Memory B cell (primary cell): ENCODE measurements around the gene KRT1.

Experiments used
- ATAC-seq: fragments of 150-1000 bp; cut with Tn5 transposase; 2 replicates; pipeline ENCODE4 v1.10.0; 2021; ENCODE audit warnings: low read depth, mild to moderate bottlenecking, moderate library complexity
- DNase-seq, 2 donors: peaks; one replicate each; pipeline ENCODE4 v3.0.0; 2022; ENCODE audit warnings: low spot score in 2 of 2
- H3K27ac Mint-ChIP-seq: one replicate; pipeline ENCODE4 v1.8.0; 2022; ENCODE audit warnings: mild to moderate bottlenecking, moderate library complexity, mixed read lengths
- H3K27me3 Mint-ChIP-seq: one replicate; pipeline ENCODE4 v1.8.0; 2022; ENCODE audit warnings: mixed read lengths
- H3K36me3 Mint-ChIP-seq: one replicate; pipeline ENCODE4 v1.8.0; 2022; ENCODE audit warnings: mild to moderate bottlenecking, mixed read lengths
- H3K4me1 Mint-ChIP-seq: one replicate; pipeline ENCODE4 v1.8.0; 2022; ENCODE audit warnings: mixed read lengths
- H3K4me3 Mint-ChIP-seq: one replicate; pipeline ENCODE4 v1.8.0; 2022; ENCODE audit warnings: mild to moderate bottlenecking, moderate library complexity, mixed read lengths
- H3K9me3 Mint-ChIP-seq: one replicate; pipeline ENCODE4 v1.8.0; 2022; ENCODE audit warnings: mixed read lengths

Gene KRT1

GRCh38 chr12:52710730-52711129 is 30.5 kb upstream of the KRT1 start:
- no peak for ATAC-seq
- H3K27me3 Mint-ChIP-seq = peaks cover 14% of the 10 kb centered on the region

GRCh38 chr12:52708010-52708409 is 27.8 kb upstream of the KRT1 start:
- H3K9me3 Mint-ChIP-seq = no peaks in the 10 kb centered on the region
- no peak overlapping the region for H3K27ac Mint-ChIP-seq
- H3K4me3 Mint-ChIP-seq = no peak overlapping the region
- DNase-seq (no peak), ATAC-seq (no peak)
- H3K36me3 Mint-ChIP-seq = no peaks in the 10 kb centered on the region
- peaks cover 6% of the 10 kb centered on the region for H3K27me3 Mint-ChIP-seq
- H3K4me1 Mint-ChIP-seq = peaks cover 2% of the 10 kb centered on the region

More at GRCh38 chr12:52710730-52711129, 30.5 kb upstream of the KRT1 start:
- H3K27ac Mint-ChIP-seq = no peak overlapping the region
- no peak overlapping the region for H3K4me3 Mint-ChIP-seq
- H3K4me1 Mint-ChIP-seq = peaks cover 2% of the 10 kb centered on the region
- no peak for DNase-seq
- H3K9me3 Mint-ChIP-seq = no peaks in the 10 kb centered on the region
- no peaks in the 10 kb centered on the region for H3K36me3 Mint-ChIP-seq

GRCh38 chr12:52704464-52704863 is 24.3 kb upstream of the KRT1 start:
- peaks cover 23% of the 10 kb centered on the region for H3K27me3 Mint-ChIP-seq
- no peak overlapping the region for H3K27ac Mint-ChIP-seq
- no peaks in the 10 kb centered on the region for H3K4me1 Mint-ChIP-seq
- H3K4me3 Mint-ChIP-seq = no peak overlapping the region
- ATAC-seq = no peak
- H3K36me3 Mint-ChIP-seq = no peaks in the 10 kb centered on the region
- H3K9me3 Mint-ChIP-seq = no peaks in the 10 kb centered on the region
- no peak for DNase-seq

GRCh38 chr12:52703878-52704277 is 23.7 kb upstream of the KRT1 start:
- ATAC-seq (no peak), DNase-seq (no peak)
- Mint-ChIP-seq H3K27me3 (peaks cover 24% of the 10 kb centered on the region), H3K4me3 (no peak overlapping the region), H3K9me3 (no peaks in the 10 kb centered on the region), H3K4me1 (no peaks in the 10 kb centered on the region), H3K36me3 (no peaks in the 10 kb centered on the region), H3K27ac (no peak overlapping the region)

GRCh38 chr12:52703424-52703823 is 23.2 kb upstream of the KRT1 start, which contains the start of gene KRT77:
KRT77 (minus strand) TSS chr12:52703524; CDS start chr12:52703434, 90 bp downstream.
- Mint-ChIP-seq H3K27me3 (peaks cover 22% of the 10 kb centered on the region), H3K27ac (no peak within 1 kb of the TSS), H3K4me3 (no peak within 1 kb of the TSS), H3K9me3 (no peaks in the 10 kb centered on the region), H3K4me1 (no peaks in the 10 kb centered on the region), H3K36me3 (no peaks in the 10 kb centered on the region)
- DNase-seq (no peak), ATAC-seq (no peak)

- Mint-ChIP-seq H3K36me3 (no peaks in the 10 kb centered on the region), H3K9me3 (no peaks in the 10 kb centered on the region), H3K4me1 (no peaks in the 10 kb centered on the region), H3K27ac (no peak overlapping the region), H3K4me3 (no peak overlapping the region), H3K27me3 (peaks cover 26% of the 10 kb centered on the region)
- DNase-seq (no peak), ATAC-seq (no peak)
Observed at GRCh38 chr12:52702338-52702737, 22.1 kb upstream of the KRT1 start.

- H3K4me1 Mint-ChIP-seq = no peaks in the 10 kb centered on the region
- ATAC-seq = no peak
- no peak overlapping the region for H3K27ac Mint-ChIP-seq
- H3K4me3 Mint-ChIP-seq = no peak overlapping the region
- no peak for DNase-seq
- no peaks in the 10 kb centered on the region for H3K9me3 Mint-ChIP-seq
- peaks cover 27% of the 10 kb centered on the region for H3K27me3 Mint-ChIP-seq
- H3K36me3 Mint-ChIP-seq = no peaks in the 10 kb centered on the region
Observed at GRCh38 chr12:52701281-52701680, 21.1 kb upstream of the KRT1 start.

GRCh38 chr12:52699960-52700359 is 19.8 kb upstream of the KRT1 start:
- H3K4me1 Mint-ChIP-seq = no peaks in the 10 kb centered on the region
- H3K9me3 Mint-ChIP-seq = no peaks in the 10 kb centered on the region
- no peak for ATAC-seq
- DNase-seq = no peak
- peaks cover 25% of the 10 kb centered on the region for H3K27me3 Mint-ChIP-seq
- no peak overlapping the region for H3K4me3 Mint-ChIP-seq
- H3K27ac Mint-ChIP-seq = no peak overlapping the region
- H3K36me3 Mint-ChIP-seq = no peaks in the 10 kb centered on the region

- Mint-ChIP-seq H3K4me3 (no peak overlapping the region), H3K36me3 (no peaks in the 10 kb centered on the region), H3K4me1 (no peaks in the 10 kb centered on the region), H3K27ac (no peak overlapping the region), H3K27me3 (peaks cover 25% of the 10 kb centered on the region), H3K9me3 (no peaks in the 10 kb centered on the region)
- no peak for DNase-seq
- no peak for ATAC-seq
Observed at GRCh38 chr12:52699373-52699772, 19.2 kb upstream of the KRT1 start.

- Mint-ChIP-seq H3K9me3 (no peaks in the 10 kb centered on the region), H3K4me1 (no peaks in the 10 kb centered on the region), H3K36me3 (no peaks in the 10 kb centered on the region), H3K27ac (no peak overlapping the region), H3K27me3 (peaks cover 25% of the 10 kb centered on the region), H3K4me3 (no peak overlapping the region)
- ATAC-seq (no peak), DNase-seq (no peak)
Observed at GRCh38 chr12:52698651-52699340, 18.6 kb upstream of the KRT1 start.

- no peak overlapping the region for H3K4me3 Mint-ChIP-seq
- no peak for ATAC-seq
- H3K4me1 Mint-ChIP-seq = no peaks in the 10 kb centered on the region
- H3K36me3 Mint-ChIP-seq = no peaks in the 10 kb centered on the region
- DNase-seq = no peak
- no peaks in the 10 kb centered on the region for H3K9me3 Mint-ChIP-seq
- peaks cover 29% of the 10 kb centered on the region for H3K27me3 Mint-ChIP-seq
- no peak overlapping the region for H3K27ac Mint-ChIP-seq
Observed at GRCh38 chr12:52697058-52697582, 16.9 kb upstream of the KRT1 start.

GRCh38 chr12:52696588-52696987 is 16.4 kb upstream of the KRT1 start:
- DNase-seq (no peak), ATAC-seq (no peak)
- no peaks in the 10 kb centered on the region for H3K9me3 Mint-ChIP-seq
- H3K27ac Mint-ChIP-seq = no peak overlapping the region
- no peak overlapping the region for H3K4me3 Mint-ChIP-seq
- peaks cover 3% of the 10 kb centered on the region for H3K4me1 Mint-ChIP-seq
- no peaks in the 10 kb centered on the region for H3K36me3 Mint-ChIP-seq
- H3K27me3 Mint-ChIP-seq = peaks cover 25% of the 10 kb centered on the region

GRCh38 chr12:52695039-52695438 is 14.8 kb upstream of the KRT1 start:
- Mint-ChIP-seq H3K4me1 (peaks cover 10% of the 10 kb centered on the region), H3K4me3 (no peak overlapping the region), H3K27me3 (peaks cover 21% of the 10 kb centered on the region), H3K27ac (no peak overlapping the region), H3K9me3 (no peaks in the 10 kb centered on the region), H3K36me3 (no peaks in the 10 kb centered on the region)
- ATAC-seq (no peak), DNase-seq (no peak)

- Mint-ChIP-seq H3K36me3 (no peaks in the 10 kb centered on the region), H3K4me3 (no peak overlapping the region), H3K9me3 (no peaks in the 10 kb centered on the region), H3K27ac (no peak overlapping the region), H3K4me1 (peaks cover 10% of the 10 kb centered on the region), H3K27me3 (peaks cover 19% of the 10 kb centered on the region)
- DNase-seq = no peak
- ATAC-seq = no peak
Observed at GRCh38 chr12:52694151-52694550, 13.9 kb upstream of the KRT1 start.

- Mint-ChIP-seq H3K4me1 (peaks cover 10% of the 10 kb centered on the region), H3K9me3 (no peaks in the 10 kb centered on the region), H3K27me3 (peaks cover 26% of the 10 kb centered on the region), H3K27ac (no peak overlapping the region), H3K36me3 (no peaks in the 10 kb centered on the region), H3K4me3 (no peak overlapping the region)
- ATAC-seq = no peak
- DNase-seq = no peak
Observed at GRCh38 chr12:52693261-52693660, 13.1 kb upstream of the KRT1 start.
